IMR-90 (cell line): ENCODE data around the gene DNAJC30. TPM values are rescaled to one million over a fixed set of nuclear protein-coding genes. Genes with fewer than 3 reads are reported as not detected.
A peak's percentile ranks its signal among the peaks of the same experiment; 100 is the strongest.

Experiments
- ATAC-seq: fragments of 200-7000 bp; cut with Tn5 transposase; 2 replicates; pipeline ENCODE4 v1.9.1; 2020; ENCODE audit warnings: low read depth, mild to moderate bottlenecking, moderate library complexity
- BruUV-seq: library from RNA; stranded (reverse); fragments of 400-500 nt; replicated peaks from 2 replicates; lab custom pipeline; 2021; lab: Mats Ljungman, UMichigan
- CTCF ChIA-PET: fragments of 300-600 bp; formaldehyde crosslinking; extraction: SDS; loops from one replicate; lab custom pipeline; 2021; ENCODE audit warnings: antibody characterized with exemption; lab: Yijun Ruan, JAX
- POLR2A ChIA-PET: fragments of 300-600 bp; sonication (Branson Sonifier 250); formaldehyde crosslinking; loops from one replicate; lab custom pipeline; 2022; ENCODE audit warnings: antibody characterized with exemption; ENCODE audit not compliant: unreplicated experiment; lab: Charles Lee
- DNase-seq: peaks from one replicate; pipeline ENCODE4 v3.0.0; 2013
- H2AFZ ChIP-seq: replicated peaks from 2 replicates; pipeline ENCODE3; 2013; ENCODE audit warnings: low read length, mild to moderate bottlenecking; ENCODE audit not compliant: poor library complexity
- H2AK5ac ChIP-seq: 2 replicates; pipeline ENCODE4 v1.6.1; 2013; ENCODE audit warnings: low read depth, low read length, inconsistent platforms
- H2AK9ac ChIP-seq: replicated peaks from 2 replicates; pipeline ENCODE3; 2013; ENCODE audit warnings: mild to moderate bottlenecking, low read depth, low read length, moderate library complexity; ENCODE audit not compliant: poor library complexity
- H2BK120ac ChIP-seq: 2 replicates; pipeline ENCODE4 v1.6.1; 2013; ENCODE audit warnings: low read depth, low read length, inconsistent platforms
- H2BK15ac ChIP-seq: 3 replicates; pipeline ENCODE4 v1.6.1; 2013; ENCODE audit warnings: low read depth, low read length, inconsistent platforms
- H2BK20ac ChIP-seq: 2 replicates; pipeline ENCODE4 v1.6.1; 2013; ENCODE audit warnings: low read depth, mild to moderate bottlenecking, inconsistent platforms, low read length, moderate library complexity
- H2BK5ac ChIP-seq: 2 replicates; pipeline ENCODE4 v1.6.1; 2013; ENCODE audit warnings: mild to moderate bottlenecking, low read depth, low read length, inconsistent platforms; ENCODE audit not compliant: poor library complexity, severe bottlenecking
- H3K14ac ChIP-seq: replicated peaks from 2 replicates; pipeline ENCODE4 v1.6.1; 2013; ENCODE audit warnings: low read depth, low read length, inconsistent platforms
- H3K18ac ChIP-seq: 2 replicates; pipeline ENCODE4 v1.6.1; 2013; ENCODE audit warnings: low read depth, low read length, control low read depth
- H3K23ac ChIP-seq: 2 replicates; pipeline ENCODE4 v1.6.1; 2013; ENCODE audit warnings: low read depth, low read length, inconsistent platforms
- H3K27ac ChIP-seq: 2 replicates; pipeline ENCODE4 v1.5.1; 2013; ENCODE audit warnings: mild to moderate bottlenecking, control low read depth, low read length; ENCODE audit not compliant: insufficient read depth
- H3K27me3 ChIP-seq: 2 replicates; pipeline ENCODE4 v1.6.1; 2013; ENCODE audit warnings: low read length; ENCODE audit not compliant: control insufficient read depth, insufficient read depth
- H3K36me3 ChIP-seq: 2 replicates; pipeline ENCODE4 v1.6.1; 2013; ENCODE audit warnings: low read length, mixed read lengths; ENCODE audit not compliant: control insufficient read depth, insufficient read depth
- H3K4ac ChIP-seq: 2 replicates; pipeline ENCODE4 v1.6.1; 2013; ENCODE audit warnings: low read depth, low read length, inconsistent platforms
- H3K4me1 ChIP-seq: 2 replicates; pipeline ENCODE4 v1.6.1; 2013; ENCODE audit warnings: low read length, mixed read lengths; ENCODE audit not compliant: control insufficient read depth, insufficient read depth
- H3K4me2 ChIP-seq: 2 replicates; pipeline ENCODE4 v1.6.1; 2013; ENCODE audit warnings: low read depth, mild to moderate bottlenecking, control low read depth, low read length, moderate library complexity
- H3K4me3 ChIP-seq: 2 replicates; pipeline ENCODE4 v1.5.1; 2013; ENCODE audit warnings: low read depth, mild to moderate bottlenecking, control low read depth, low read length, moderate library complexity; ENCODE audit not compliant: insufficient read depth
- H3K56ac ChIP-seq: 2 replicates; pipeline ENCODE4 v1.6.1; 2013; ENCODE audit warnings: low read length, inconsistent platforms; ENCODE audit not compliant: insufficient read depth; ENCODE audit errors: extremely low read depth
- H3K79me1 ChIP-seq, 2 experiments: 2 replicates each; pipeline ENCODE4 v1.6.1; 2013; ENCODE audit warnings: low read length in 2 of 2, inconsistent platforms in 1 of 2, low read depth in 1 of 2
- H3K9ac ChIP-seq: 2 replicates; pipeline ENCODE4 v1.6.1; 2013; ENCODE audit warnings: low read depth, low read length, control low read depth
- H3K9me1 ChIP-seq: 2 replicates; pipeline ENCODE4 v1.6.1; 2013; ENCODE audit warnings: low read length, inconsistent platforms; ENCODE audit not compliant: insufficient read depth
- H3K9me3 ChIP-seq: 2 replicates; pipeline ENCODE4 v1.6.1; 2013; ENCODE audit warnings: low read length; ENCODE audit not compliant: control insufficient read depth, insufficient read depth
- H4K20me1 ChIP-seq: 2 replicates; pipeline ENCODE4 v1.6.1; 2013; ENCODE audit warnings: low read length, inconsistent platforms; ENCODE audit not compliant: insufficient read depth
- H4K5ac ChIP-seq: 2 replicates; pipeline ENCODE4 v1.6.1; 2013; ENCODE audit warnings: mild to moderate bottlenecking, low read depth, low read length, control low read depth
- H4K8ac ChIP-seq, 2 experiments: 2 replicates each; pipeline ENCODE4 v1.6.1; 2013; ENCODE audit warnings: low read depth in 2 of 2, low read length in 2 of 2, control low read depth in 1 of 2, inconsistent platforms in 1 of 2
- H4K91ac ChIP-seq: 2 replicates; pipeline ENCODE4 v1.6.1; 2013; ENCODE audit warnings: low read depth, low read length, inconsistent platforms; ENCODE audit not compliant: insufficient read depth
- BHLHE40 ChIP-seq: fragments of 150-350 bp; IDR thresholded peaks from 2 replicates; pipeline ENCODE4 v1.6.1; 2016; ENCODE audit warnings: mild to moderate bottlenecking, low read depth, low read length
- CHD1 ChIP-seq: IDR thresholded peaks from 2 replicates; pipeline ENCODE4 v1.6.1; 2012; ENCODE audit warnings: low read depth, low read length, improper control_type of control experiment
- ELK1 ChIP-seq: fragments of 150-350 bp; IDR thresholded peaks from 2 replicates; pipeline ENCODE4 v1.6.1; 2016; ENCODE audit warnings: low read depth, mild to moderate bottlenecking, low read length, moderate library complexity, borderline replicate concordance
- FOS ChIP-seq: fragments of 150-350 bp; IDR thresholded peaks from 2 replicates; pipeline ENCODE4 v1.6.1; 2016; ENCODE audit warnings: low read depth, low read length
- MAZ ChIP-seq: IDR thresholded peaks from 2 replicates; pipeline ENCODE4 v1.6.1; 2012; ENCODE audit warnings: low read depth, mild to moderate bottlenecking, low read length, improper control_type of control experiment, moderate library complexity, borderline replicate concordance
- NFE2L2 ChIP-seq: fragments of 150-350 bp; IDR thresholded peaks from 2 replicates; pipeline ENCODE4 v1.6.1; 2016; ENCODE audit warnings: low read depth, mild to moderate bottlenecking, low read length
- RAD21 ChIP-seq: IDR thresholded peaks from 2 replicates; pipeline ENCODE4 v1.6.1; 2012; ENCODE audit warnings: low read length, improper control_type of control experiment
- SMC3 ChIP-seq: fragments of 150-350 bp; IDR thresholded peaks from 2 replicates; pipeline ENCODE4 v1.6.1; 2016; ENCODE audit warnings: low read depth, mild to moderate bottlenecking, antibody characterized with exemption, low read length, moderate library complexity
- WGBS, 2 experiments: methylation state at CpG; one replicate each; pipeline versions ENCODE4 v1.1.5 to v1.1.7; 2013; ENCODE audit warnings: missing lambda C conversion rate in 2 of 2; ENCODE audit not compliant: insufficient read length in 1 of 2; ENCODE audit errors: extremely low coverage in 2 of 2; 5-methylcytosine and 5-hydroxymethylcytosine counted together
- dilution Hi-C: fragments of 300-500 bp; cut with HindIII; formaldehyde crosslinking; loops from one replicate; pipeline ENCODE4 v1.14.3; 2018; ENCODE audit warnings: low sequenced_read_pairs; ENCODE audit not compliant: unreplicated experiment
- in situ Hi-C: fragments of 300-500 bp; cut with MboI; formaldehyde crosslinking; loops from 3 replicates; pipeline ENCODE4 v1.14.3; 2019; ENCODE audit warnings: low sequenced_read_pairs, inconsistent platforms, mixed read lengths
- intact Hi-C: fragments of 100-400 bp; cut with micrococcal nuclease; formaldehyde crosslinking; loops from 2 replicates; pipeline ENCODE4 v1.10.0; 2022
- polyA plus RNA-seq, 3 experiments: library from polyadenylated mRNA; depleted of rRNA; stranded (reverse); fragments of >200 nt; gene quantifications; 2 replicates each; pipeline ENCODE4 v1.2.3, GENCODE V29; 2012; ENCODE audit warnings: low replicate concordance in 1 of 3
- total RNA-seq: library from RNA; depleted of rRNA; stranded (reverse); fragments of >200 nt; gene quantifications from 2 replicates; pipeline ENCODE4 v1.2.3, GENCODE V29; 2012
- TF ChIP-seq, protein P1 (sequence below): conservative IDR thresholded peaks from 2 replicates; pipeline ENCODE4 v1.5.1; 2012; ENCODE audit warnings: mild to moderate bottlenecking, low read depth, low read length, improper control_type of control experiment
- TF ChIP-seq, protein P2 (sequence below): fragments of 150-350 bp; IDR thresholded peaks from 2 replicates; pipeline ENCODE4 v1.6.1; 2017; ENCODE audit warnings: mild to moderate bottlenecking, antibody characterized with exemption, low read length, low read depth

Gene DNAJC30
- total and polyA plus RNA-seq, 2 of the 4 experiments (the other 2 are of a cell fraction) = 1.6 to 9.0 TPM

DNA sequence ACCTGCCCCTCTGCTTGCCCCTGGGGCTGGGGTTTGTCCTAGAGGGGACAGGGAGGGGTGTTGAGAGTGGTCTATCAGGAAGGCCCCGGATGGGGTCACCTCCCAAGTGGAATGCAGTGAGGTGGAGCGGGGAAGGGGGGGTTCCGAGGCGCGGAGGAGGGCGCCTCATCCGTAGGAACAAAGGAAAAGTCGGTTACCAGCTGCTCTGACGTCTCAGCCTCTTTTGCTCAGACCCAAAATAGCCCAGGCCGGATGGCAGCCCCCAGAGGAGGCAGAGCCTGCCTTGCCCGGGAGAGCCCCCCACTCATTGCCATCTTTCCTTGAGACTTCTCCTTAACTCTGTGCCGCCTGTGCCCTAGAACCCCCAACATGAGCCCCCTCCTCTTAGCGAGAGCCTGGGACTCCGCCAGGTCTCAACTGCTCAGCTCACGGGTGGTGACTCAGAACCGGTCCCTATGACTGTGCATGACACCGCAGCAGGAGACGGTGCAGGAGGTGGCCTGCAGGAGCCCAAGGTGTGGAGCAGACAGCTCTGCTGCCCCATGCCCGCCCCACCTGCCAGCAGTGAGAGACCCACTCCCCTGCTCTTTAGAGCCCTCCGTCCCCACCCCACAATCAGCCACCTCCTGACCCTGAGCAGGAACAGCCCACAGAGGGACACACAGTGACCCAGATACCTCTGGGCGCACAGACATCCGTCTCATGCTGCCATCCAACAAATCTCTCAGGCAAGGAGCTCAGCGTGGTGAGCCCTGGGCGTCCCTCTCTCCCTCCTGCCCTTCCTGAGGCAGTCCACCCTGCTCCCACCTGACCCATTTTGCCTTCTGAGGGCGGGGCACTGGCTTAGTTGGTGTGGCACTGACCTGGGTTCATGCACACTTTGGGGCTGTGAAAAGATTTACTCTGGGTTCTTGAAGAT is 23.1 kb upstream of the DNAJC30 start:
- peaks cover 9% of the 10 kb centered on the region; the same call in 1 of the 2 replicates for H3K9me1 ChIP-seq
- ChIA-PET POLR2A (no interaction called here), CTCF (no interaction called here)
- no peak overlapping the region for H3K9ac ChIP-seq
- no peak overlapping the region for H3K56ac ChIP-seq
- H3K23ac ChIP-seq = no peak overlapping the region
- ATAC-seq (peak; percentile 24; the same call in 1 of the 2 replicates), DNase-seq (peak; percentile 52)
- intact Hi-C loops = no loop called here
- no peak overlapping the region for H3K14ac ChIP-seq
- peaks cover 71% of the 10 kb centered on the region for H4K20me1 ChIP-seq
- no peak overlapping the region for H2BK15ac ChIP-seq
- H4K5ac ChIP-seq = no peak overlapping the region
- WGBS, 2 experiments = 57% methylated on average over 9 of the region's 25 CpGs; no CpG with 5 or more reads in 1 of the 2 experiments
- no TSS peak for BruUV-seq
- in situ Hi-C loops = no loop called here
- no peaks in the 10 kb centered on the region for H3K27me3 ChIP-seq
- no peak overlapping the region for H3K27ac ChIP-seq
- H2BK5ac ChIP-seq = no peak overlapping the region
- peak overlapping the region; percentile 79 for H2AK9ac ChIP-seq
- H3K4me3 ChIP-seq = no peak overlapping the region
- H3K4me1 ChIP-seq = peaks cover 8% of the 10 kb centered on the region
- no peak overlapping the region for H4K91ac ChIP-seq
- no peak overlapping the region; the same call in 1 of the 2 replicates for H3K4ac ChIP-seq
- peaks cover 33% of the 10 kb centered on the region for H3K36me3 ChIP-seq
- H3K4me2 ChIP-seq = no peak overlapping the region
- no peak overlapping the region for H2BK20ac ChIP-seq
- H2BK120ac ChIP-seq = no peak overlapping the region
- no peaks in the 10 kb centered on the region for H3K9me3 ChIP-seq
- H4K8ac ChIP-seq = no peak overlapping the region
- TF ChIP-seq SMC3 (no peak), MAZ (no peak), FOS (0 out of 2 replicates have a peak, but pooled peaks have one; percentile 23), BHLHE40 (0 out of 2 replicates have a peak, but pooled peaks have one; percentile 27), ELK1 (no peak), NFE2L2 (no peak), CHD1 (no peak), RAD21 (no peak)
- TF ChIP-seq, protein P1, sequence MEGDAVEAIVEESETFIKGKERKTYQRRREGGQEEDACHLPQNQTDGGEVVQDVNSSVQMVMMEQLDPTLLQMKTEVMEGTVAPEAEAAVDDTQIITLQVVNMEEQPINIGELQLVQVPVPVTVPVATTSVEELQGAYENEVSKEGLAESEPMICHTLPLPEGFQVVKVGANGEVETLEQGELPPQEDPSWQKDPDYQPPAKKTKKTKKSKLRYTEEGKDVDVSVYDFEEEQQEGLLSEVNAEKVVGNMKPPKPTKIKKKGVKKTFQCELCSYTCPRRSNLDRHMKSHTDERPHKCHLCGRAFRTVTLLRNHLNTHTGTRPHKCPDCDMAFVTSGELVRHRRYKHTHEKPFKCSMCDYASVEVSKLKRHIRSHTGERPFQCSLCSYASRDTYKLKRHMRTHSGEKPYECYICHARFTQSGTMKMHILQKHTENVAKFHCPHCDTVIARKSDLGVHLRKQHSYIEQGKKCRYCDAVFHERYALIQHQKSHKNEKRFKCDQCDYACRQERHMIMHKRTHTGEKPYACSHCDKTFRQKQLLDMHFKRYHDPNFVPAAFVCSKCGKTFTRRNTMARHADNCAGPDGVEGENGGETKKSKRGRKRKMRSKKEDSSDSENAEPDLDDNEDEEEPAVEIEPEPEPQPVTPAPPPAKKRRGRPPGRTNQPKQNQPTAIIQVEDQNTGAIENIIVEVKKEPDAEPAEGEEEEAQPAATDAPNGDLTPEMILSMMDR = no peak
- TF ChIP-seq, protein P2, sequence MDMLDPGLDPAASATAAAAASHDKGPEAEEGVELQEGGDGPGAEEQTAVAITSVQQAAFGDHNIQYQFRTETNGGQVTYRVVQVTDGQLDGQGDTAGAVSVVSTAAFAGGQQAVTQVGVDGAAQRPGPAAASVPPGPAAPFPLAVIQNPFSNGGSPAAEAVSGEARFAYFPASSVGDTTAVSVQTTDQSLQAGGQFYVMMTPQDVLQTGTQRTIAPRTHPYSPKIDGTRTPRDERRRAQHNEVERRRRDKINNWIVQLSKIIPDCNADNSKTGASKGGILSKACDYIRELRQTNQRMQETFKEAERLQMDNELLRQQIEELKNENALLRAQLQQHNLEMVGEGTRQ = no peak
- H2AK5ac ChIP-seq = no peak overlapping the region
- peak overlapping the region; percentile 14 for H2AFZ ChIP-seq
- dilution Hi-C loops = no loop called here
- H3K79me1 ChIP-seq = peaks cover 12 to 59% of the 10 kb centered on the region in 2 experiments
- no peak overlapping the region for H3K18ac ChIP-seq
